Esophagus mucosa (tissue), 1 donor: ENCODE measurements around the gene ITPR3. TPM values are rescaled to one million over a fixed set of nuclear protein-coding genes. Genes with fewer than 3 reads are reported as not detected.
A peak's percentile ranks its signal among the peaks of the same experiment; 100 is the strongest.

Source experiments
- ATAC-seq: fragments of 200-7000 bp; cut with Tn5 transposase; one replicate; pipeline ENCODE4 v1.9.1; 2020
- total RNA-seq: library from RNA; stranded (reverse); gene quantifications from one replicate; pipeline ENCODE4 v1.2.4, GENCODE V29; 2023
- donor health status: DM: yes; HTN: yes; CAD: no.

The ITPR3 gene
- total RNA-seq, 1 donor from 2014 or later, result 23.7 TPM

- ATAC-seq, result peak; percentile 67
These were observed 83.3 kb downstream of the ITPR3 start for GRCh38 chr6:33704215-33705066.

GRCh38 chr6:33705268-33705885 lies 84.3 kb downstream of the ITPR3 start:
- ATAC-seq, result no peak

GRCh38 chr6:33705955-33706725 lies 85.0 kb downstream of the ITPR3 start:
- no peak for ATAC-seq

GRCh38 chr6:33707771-33708170 lies 86.6 kb downstream of the ITPR3 start:
- ATAC-seq, result no peak

- no peak for ATAC-seq
These were observed 87.5 kb downstream of the ITPR3 start for GRCh38 chr6:33708516-33709204.

- ATAC-seq, result peak; percentile 4
These were observed 88.6 kb downstream of the ITPR3 start for GRCh38 chr6:33709605-33710295.

- peak; percentile 36 for ATAC-seq
These were observed 89.4 kb downstream of the ITPR3 start for GRCh38 chr6:33710296-33711121.

GRCh38 chr6:33711140-33712129 lies 90.3 kb downstream of the ITPR3 start, which contains the start of gene UQCC2:
Gene UQCC2, minus strand, starts transcription at chr6:33711700. Its CDS starts 14 bp downstream, at chr6:33711686.
- peak; percentile 90 for ATAC-seq

GRCh38 chr6:33712914-33713313 lies 91.8 kb downstream of the ITPR3 start:
- ATAC-seq, result no peak

GRCh38 chr6:33713786-33714185 lies 92.7 kb downstream of the ITPR3 start:
- ATAC-seq, result no peak

- no peak for ATAC-seq
These were observed 93.4 kb downstream of the ITPR3 start for GRCh38 chr6:33714385-33715040.

GRCh38 chr6:33716379-33716778 lies 95.3 kb downstream of the ITPR3 start:
- ATAC-seq, result peak; percentile 71

GRCh38 chr6:33716890-33717632 lies 95.9 kb downstream of the ITPR3 start:
- peak; percentile 26 for ATAC-seq

- ATAC-seq, result no peak
These were observed 96.9 kb downstream of the ITPR3 start for GRCh38 chr6:33717934-33718455.

GRCh38 chr6:33718713-33719112 lies 97.6 kb downstream of the ITPR3 start:
- peak; percentile 4 for ATAC-seq

- peak; percentile 52 for ATAC-seq
These were observed 98.3 kb downstream of the ITPR3 start for GRCh38 chr6:33719326-33719987.

GRCh38 chr6:33720998-33721397 lies 99.9 kb downstream of the ITPR3 start:
- ATAC-seq, result peak; percentile 23
